GM18951 (cell line): ENCODE results near the gene COBL.

Experiments
- POLR2A ChIP-seq: IDR thresholded peaks from 4 replicates; pipeline ENCODE4 v1.6.1; 2011; ENCODE audit warnings: mild to moderate bottlenecking; ENCODE audit not compliant: insufficient read length, insufficient read depth; ENCODE audit errors: extremely low read depth
- in situ Hi-C: fragments of 300-500 bp; cut with MboI; formaldehyde crosslinking; loops from one replicate; pipeline ENCODE4 v1.12.0; 2022; ENCODE audit warnings: low sequenced_read_pairs, mixed read lengths, inconsistent platforms; ENCODE audit not compliant: unreplicated experiment

Gene COBL

GRCh38 chr7:51180092-51180491 lies 136.5 kb downstream of the COBL start:
- TF ChIP-seq POLR2A, result no peak
- in situ Hi-C loops, result no loop called here

DNA sequence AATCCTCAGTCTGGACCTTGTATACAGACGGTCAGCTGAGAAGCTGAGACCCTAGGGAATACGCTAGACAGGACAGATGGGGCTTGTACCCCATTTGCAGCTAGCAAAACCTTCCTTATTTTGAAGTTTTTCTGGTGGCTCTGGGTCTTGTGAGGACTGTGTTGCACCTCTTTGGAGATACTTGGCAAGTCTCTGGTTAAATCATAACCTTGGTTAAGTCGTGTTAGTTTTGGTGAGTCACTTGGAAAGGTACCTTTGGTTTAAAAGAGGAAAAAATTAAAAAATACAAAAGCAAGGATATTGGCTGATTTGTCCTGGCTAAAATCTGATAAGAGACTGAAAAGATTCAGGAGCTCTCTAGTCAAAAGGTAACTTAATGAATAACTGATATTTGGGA lies 140.6 kb downstream of the COBL start:
- no peak for TF ChIP-seq POLR2A
- in situ Hi-C loops, result no loop called here

DNA sequence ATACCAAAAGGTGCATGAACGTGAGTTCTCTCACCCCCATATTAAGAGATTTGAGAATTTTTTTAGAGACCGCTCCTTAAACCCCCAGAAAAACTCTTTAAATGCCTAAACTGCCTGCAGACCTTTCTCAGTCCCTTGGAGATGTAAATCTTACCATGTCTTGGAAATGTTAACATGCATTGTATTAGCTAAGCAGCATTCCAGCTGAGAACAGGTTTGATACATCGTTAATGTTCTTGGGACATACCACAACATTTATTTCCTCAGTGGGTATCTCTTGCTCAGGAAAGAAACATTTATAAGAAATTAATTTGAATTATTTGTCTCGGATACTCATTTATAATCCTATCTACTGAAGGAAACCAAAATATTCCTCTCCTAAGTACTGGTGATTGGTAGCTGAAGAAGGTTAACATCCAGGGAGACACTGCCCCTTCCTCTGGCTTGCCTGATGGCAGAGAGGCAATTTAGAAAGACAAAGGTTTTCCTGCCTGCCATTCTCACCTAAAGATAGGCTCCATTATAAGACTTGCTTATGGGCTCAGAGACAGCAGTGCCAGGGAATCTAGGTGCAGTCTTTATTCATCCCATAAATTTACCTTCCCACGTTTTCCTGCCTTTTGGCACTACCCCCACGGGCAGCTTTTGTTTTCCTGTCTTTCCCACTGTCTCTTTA lies 141.2 kb downstream of the COBL start:
- TF ChIP-seq POLR2A, result no peak
- in situ Hi-C loops, result no loop called here

DNA sequence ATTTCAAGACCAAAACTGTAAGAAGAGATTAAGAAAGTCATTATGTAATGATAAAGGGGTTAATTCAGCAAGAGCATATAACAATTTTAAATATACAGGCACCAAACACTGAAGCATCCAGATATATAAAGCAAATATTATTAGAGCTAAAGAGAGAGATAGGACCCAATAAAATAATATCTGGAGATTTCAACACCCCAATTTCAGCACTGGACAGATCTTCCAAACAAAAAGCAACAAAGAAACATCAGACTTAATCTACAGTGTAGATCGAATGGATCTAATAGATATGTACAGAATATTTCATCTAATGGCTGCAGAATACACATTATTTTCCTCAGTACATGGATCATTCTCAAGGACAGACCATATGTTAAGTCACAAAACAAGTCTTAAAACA lies 151.3 kb downstream of the COBL start:
- in situ Hi-C loops, result no loop called here
- TF ChIP-seq POLR2A, result no peak

DNA sequence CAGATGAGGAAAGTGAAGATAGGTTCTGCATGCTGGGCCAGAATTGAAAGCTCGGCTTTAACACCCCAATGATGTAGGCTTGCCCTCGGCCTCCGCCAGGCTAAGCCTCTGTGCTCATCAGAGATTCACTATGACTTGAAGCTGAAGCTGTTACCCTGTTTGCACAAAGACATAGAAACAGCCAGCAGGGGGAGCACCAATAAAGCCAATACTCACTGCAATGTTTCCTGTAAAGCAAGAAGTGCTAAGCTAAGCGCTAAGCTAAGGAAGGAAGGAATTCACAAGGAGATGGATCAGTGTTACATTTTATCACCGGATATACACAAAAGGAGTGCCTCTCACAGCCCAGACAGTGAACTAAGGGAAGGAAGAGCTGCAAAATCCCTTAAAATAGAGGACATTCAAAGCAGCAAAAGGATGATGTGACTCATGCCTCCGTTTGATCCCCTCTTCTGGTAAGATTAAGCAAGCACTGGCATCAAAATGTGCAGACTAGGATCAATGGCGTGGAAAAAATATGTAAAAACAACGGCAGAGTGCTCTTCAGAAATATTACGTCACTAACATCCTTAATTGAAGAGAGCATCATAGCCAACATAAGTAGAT lies 153.8 kb downstream of the COBL start:
- in situ Hi-C loops, result no loop called here
- TF ChIP-seq POLR2A, result no peak

GRCh38 chr7:51161937-51162336 lies 154.7 kb downstream of the COBL start:
- no peak for TF ChIP-seq POLR2A
- in situ Hi-C loops, result no loop called here

DNA sequence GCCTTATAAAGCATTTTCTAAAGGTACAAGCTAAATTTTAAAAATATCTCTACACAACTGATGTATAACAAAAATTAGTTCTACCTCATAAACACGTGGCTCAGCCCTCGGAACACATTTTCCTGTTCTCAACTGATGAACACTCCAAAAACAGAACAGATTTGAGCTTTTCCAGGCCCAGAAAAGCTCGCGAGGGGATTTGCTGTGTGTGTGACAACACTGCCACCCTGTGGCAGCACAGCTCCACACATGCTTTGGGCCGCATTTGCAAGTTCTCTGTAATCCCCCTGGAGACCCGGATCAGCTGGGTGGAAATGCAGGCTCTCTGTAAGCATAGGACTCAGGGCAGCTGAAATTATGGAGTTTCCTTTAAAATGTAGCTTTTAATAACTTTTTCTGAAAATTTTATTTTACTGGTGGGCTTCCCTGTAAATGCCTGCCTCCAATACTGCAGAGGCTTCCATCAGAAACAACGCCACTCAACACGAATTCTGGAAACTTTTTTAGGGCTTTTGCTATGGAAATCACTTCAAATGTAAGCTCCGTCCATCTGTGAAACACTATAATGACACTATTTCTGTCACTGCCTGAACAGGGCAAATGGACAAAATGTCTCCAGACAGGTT lies 155.5 kb downstream of the COBL start:
- in situ Hi-C loops, result no loop called here
- TF ChIP-seq POLR2A, result no peak

GRCh38 chr7:51160411-51160810 lies 156.2 kb downstream of the COBL start:
- TF ChIP-seq POLR2A, result no peak
- in situ Hi-C loops, result no loop called here

DNA sequence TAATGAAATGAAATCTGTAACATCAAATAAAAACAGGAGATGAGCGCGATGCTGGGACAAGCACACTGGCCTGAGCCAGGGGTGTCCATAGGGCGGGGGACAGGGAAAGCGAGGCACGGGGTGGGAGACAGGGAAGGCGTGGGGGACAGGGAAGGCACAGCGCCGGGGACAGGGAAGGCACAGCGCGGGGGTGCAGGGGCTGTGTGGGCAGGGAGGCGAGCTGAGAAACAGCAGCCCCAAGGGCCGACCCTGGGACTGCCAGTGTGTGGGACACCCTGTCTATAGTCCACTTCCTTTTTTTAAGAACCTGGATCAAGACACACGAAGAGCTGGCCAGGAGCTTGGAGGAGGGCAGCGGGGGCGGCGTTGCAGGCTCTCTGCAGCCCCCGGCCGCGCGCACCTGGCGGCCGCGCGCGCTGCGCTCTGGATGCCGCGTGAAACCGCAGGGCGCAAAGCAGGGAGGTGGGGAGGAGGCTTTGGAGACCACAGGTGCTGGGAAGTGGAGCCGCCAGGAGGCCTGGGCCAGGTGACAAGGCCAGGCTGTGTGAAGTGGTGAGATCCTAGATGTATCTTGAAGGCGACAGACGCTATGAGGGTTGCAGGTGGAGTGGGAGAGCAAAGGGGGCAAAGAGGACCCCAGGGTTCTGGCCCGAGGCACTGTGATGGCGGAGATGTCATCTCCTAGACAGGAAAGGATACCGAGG lies 157.7 kb downstream of the COBL start:
- no peak for TF ChIP-seq POLR2A
- in situ Hi-C loops, result no loop called here

GRCh38 chr7:51158211-51158610 lies 158.4 kb downstream of the COBL start:
- in situ Hi-C loops, result no loop called here

DNA sequence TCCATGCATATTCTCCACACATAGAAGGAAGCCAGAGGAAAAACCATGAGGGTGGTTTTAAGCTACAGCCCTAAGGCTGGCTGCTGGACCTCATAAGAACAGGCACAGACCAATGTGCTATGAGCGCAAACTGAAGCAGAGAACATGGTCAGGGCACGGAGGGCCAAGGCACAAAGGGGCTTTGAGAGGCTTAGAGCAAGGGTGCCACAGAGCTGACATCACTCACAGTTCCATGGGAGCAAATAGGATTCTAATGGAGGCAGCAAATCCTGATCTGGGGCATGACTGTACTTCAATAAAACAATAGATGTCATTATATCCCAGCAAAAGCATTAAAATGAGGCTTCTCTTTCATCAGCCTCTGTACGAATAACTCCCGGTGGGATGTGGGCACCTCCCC lies 162.4 kb downstream of the COBL start:
- in situ Hi-C loops, result no loop called here
- TF ChIP-seq POLR2A, result no peak

More at GRCh38 chr7:51158211-51158610, 158.4 kb downstream of the COBL start:
- TF ChIP-seq POLR2A, result no peak

GRCh38 chr7:51152706-51153200 lies 163.9 kb downstream of the COBL start:
- in situ Hi-C loops, result no loop called here
- TF ChIP-seq POLR2A, result no peak

GRCh38 chr7:51151455-51151854 lies 165.2 kb downstream of the COBL start:
- in situ Hi-C loops, result no loop called here
- no peak for TF ChIP-seq POLR2A
